Measurements from ENCODE around the gene EXOC6B.
"Not testable (repeated sequence)": the region's sequence is repeated elsewhere in the genome, so short reads cannot be mapped to it uniquely, and the experiment has no call there.

The EXOC6B gene

GRCh38 chr2:72676341-72677025 lies 149.3 kb downstream of the EXOC6B start:
- no peak for DNase-seq

- DNase-seq, result no peak
These were observed 150.6 kb downstream of the EXOC6B start for GRCh38 chr2:72674982-72675915.

- DNase-seq, result no peak
These were observed 152.6 kb downstream of the EXOC6B start for GRCh38 chr2:72673279-72673678.

- DNase-seq, result no peak
These were observed 156.7 kb downstream of the EXOC6B start for GRCh38 chr2:72669121-72669520.

GRCh38 chr2:72668647-72669046 lies 157.2 kb downstream of the EXOC6B start:
- DNase-seq, result no peak

- no peak for DNase-seq
These were observed 160.4 kb downstream of the EXOC6B start for GRCh38 chr2:72665448-72665847.

- DNase-seq, result no peak
These were observed 163.8 kb downstream of the EXOC6B start for GRCh38 chr2:72661985-72662384.

- DNase-seq, result no peak
These were observed 176.0 kb downstream of the EXOC6B start for GRCh38 chr2:72649810-72650209.

GRCh38 chr2:72641221-72641620 lies 184.6 kb downstream of the EXOC6B start:
- not testable (repeated sequence) for DNase-seq

GRCh38 chr2:72638600-72639211 lies 187.1 kb downstream of the EXOC6B start:
- no peak for DNase-seq

- no peak for DNase-seq
These were observed 189.6 kb downstream of the EXOC6B start for GRCh38 chr2:72636210-72636609.

GRCh38 chr2:72630767-72631166 lies 195.1 kb downstream of the EXOC6B start:
- DNase-seq, result no peak

- DNase-seq, result no peak
These were observed 196.8 kb downstream of the EXOC6B start for GRCh38 chr2:72629062-72629461.

- DNase-seq, result no peak
These were observed 198.8 kb downstream of the EXOC6B start for GRCh38 chr2:72627083-72627482.

GRCh38 chr2:72625366-72625765 lies 200.5 kb downstream of the EXOC6B start:
- no peak for DNase-seq

- no peak for DNase-seq
These were observed 202.4 kb downstream of the EXOC6B start for GRCh38 chr2:72623481-72623880.

- no peak for DNase-seq
These were observed 206.2 kb downstream of the EXOC6B start for GRCh38 chr2:72619626-72620025.

GRCh38 chr2:72613931-72614330 lies 211.9 kb downstream of the EXOC6B start:
- no peak for DNase-seq

- no peak for DNase-seq
These were observed 213.1 kb downstream of the EXOC6B start for GRCh38 chr2:72612614-72613160.

- no peak for DNase-seq
These were observed 218.6 kb downstream of the EXOC6B start for GRCh38 chr2:72607189-72607588.

GRCh38 chr2:72605836-72606442 lies 219.9 kb downstream of the EXOC6B start:
- no peak for DNase-seq

GRCh38 chr2:72604468-72604867 lies 221.4 kb downstream of the EXOC6B start:
- no peak for DNase-seq

- no peak for DNase-seq
These were observed 222.4 kb downstream of the EXOC6B start for GRCh38 chr2:72603481-72603880.
